NCI-H446 (cell line): ENCODE data around the gene GPSM1.

Experiments used
- DNase-seq, 2 experiments: peaks; one replicate each; lab custom pipeline; 2025; lab: John Stamatoyannopoulos, UW

Gene GPSM1

GRCh38 chr9:136359774-136360718 lies 32.7 kb downstream of the GPSM1 start:
- DNase-seq, result no peak

GRCh38 chr9:136361047-136361753 lies 33.9 kb downstream of the GPSM1 start:
- no peak for DNase-seq

- DNase-seq, result no peak
Measured at GRCh38 chr9:136361754-136362449, 34.6 kb downstream of the GPSM1 start.

GRCh38 chr9:136362450-136362784 lies 35.1 kb downstream of the GPSM1 start:
- no peak for DNase-seq

GRCh38 chr9:136363106-136363948 lies 36.0 kb downstream of the GPSM1 start, which contains the start of gene DNLZ:
DNLZ (minus strand) TSS chr9:136363744; CDS start chr9:136363714, 30 bp downstream.
- peak; percentile 62 to 86 for DNase-seq

- no peak for DNase-seq
Measured at GRCh38 chr9:136363949-136364748, 36.8 kb downstream of the GPSM1 start.

GRCh38 chr9:136364942-136365774 lies 37.8 kb downstream of the GPSM1 start:
- no peak for DNase-seq

- DNase-seq, result no peak
Measured at GRCh38 chr9:136365775-136366222, 38.5 kb downstream of the GPSM1 start.

- no peak for DNase-seq
Measured at GRCh38 chr9:136366826-136367225, 39.5 kb downstream of the GPSM1 start.

GRCh38 chr9:136367296-136368145 lies 40.2 kb downstream of the GPSM1 start:
- DNase-seq, result no peak

GRCh38 chr9:136368190-136368589 lies 40.9 kb downstream of the GPSM1 start:
- no peak for DNase-seq

GRCh38 chr9:136370037-136370436 lies 42.7 kb downstream of the GPSM1 start:
- DNase-seq, result no peak

- no peak for DNase-seq
Measured at GRCh38 chr9:136370687-136371532, 43.6 kb downstream of the GPSM1 start.

- no peak for DNase-seq
Measured at GRCh38 chr9:136371533-136371880, 44.2 kb downstream of the GPSM1 start.

- DNase-seq, result no peak
Measured at GRCh38 chr9:136372006-136372405, 44.7 kb downstream of the GPSM1 start.

- DNase-seq, result no peak
Measured at GRCh38 chr9:136372561-136373299, 45.4 kb downstream of the GPSM1 start.
